Measurements from ENCODE around the gene ELP4. TPM values are rescaled to one million over a fixed set of nuclear protein-coding genes. Genes with fewer than 3 reads are reported as not detected.

ELP4 gene
- polyA plus RNA-seq, 3 donors, result 6.0 to 17.8 (median 16.4) TPM

DNA sequence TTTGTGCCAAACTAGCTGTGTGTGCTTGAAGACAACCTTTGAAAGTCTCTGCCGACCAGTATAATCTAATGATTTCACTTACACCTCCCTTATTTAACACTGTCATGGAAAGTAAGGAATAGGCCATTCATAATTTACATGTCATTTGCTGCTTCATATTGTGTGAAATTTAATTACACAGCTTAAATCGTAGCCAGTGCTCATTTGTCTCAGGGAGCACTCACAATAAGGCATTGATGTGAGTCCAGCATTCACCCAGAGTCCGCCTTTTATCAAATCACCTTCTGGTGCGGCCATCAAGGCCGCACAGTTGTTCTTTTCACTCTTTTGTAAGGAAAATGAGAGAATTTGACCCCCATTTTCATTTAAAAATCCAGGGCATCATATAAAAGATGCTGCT lies 254.7 kb downstream of the ELP4 start:
- DNase-seq, result no peak
- no peaks in the 10 kb centered on the region for H3K4me1 Mint-ChIP-seq
- no CpG with 5 or more reads among the region's 5 CpGs for WGBS (ENCODE audit: insufficient coverage)

DNA sequence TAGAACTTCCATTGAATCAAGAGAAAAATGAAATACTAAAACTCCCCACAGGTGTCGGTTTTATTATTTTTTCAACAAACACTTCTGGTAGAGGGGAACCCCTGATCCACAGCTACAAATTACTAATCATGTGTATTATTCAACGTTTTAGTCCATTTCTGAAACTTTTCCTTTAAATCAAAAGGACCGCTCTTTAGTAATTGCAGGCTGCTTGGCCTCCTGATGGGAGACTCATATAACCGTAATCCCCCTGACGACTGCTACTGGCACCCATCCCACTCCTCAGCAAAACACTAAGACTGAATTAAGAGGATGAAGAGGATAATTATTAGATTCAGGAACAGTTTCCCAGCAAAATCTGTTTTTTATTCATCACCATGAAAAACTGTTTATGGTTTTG lies 255.2 kb downstream of the ELP4 start:
- WGBS (ENCODE audit: insufficient coverage), result 94% methylated on average over 2 of the region's 5 CpGs
- H4K20me1 ChIP-seq (ENCODE audit: insufficient read depth, low read length), result no peaks in the 10 kb centered on the region
- no peaks in the 10 kb centered on the region for H3K79me2 ChIP-seq (ENCODE audit: insufficient read depth, low read length)
- H3K4me3 Mint-ChIP-seq, result no peak overlapping the region
- no peak overlapping the region for H3K9ac ChIP-seq (ENCODE audit: insufficient read depth, low read length, poor library complexity, severe bottlenecking)
- peaks cover 0 to 2% (median 0%) of the 10 kb centered on the region in 3 donors for H3K27me3 Mint-ChIP-seq (ENCODE audit: low read depth in 3 of 3)
- H3K9me3 ChIP-seq (replicated peaks in 1 of 2; ENCODE audit: control insufficient read depth in 1 of 2, insufficient read depth in 1 of 2, low read length in 2 of 2), result no peaks in the 10 kb centered on the region
- H3K27ac ChIP-seq (ENCODE audit: low read depth in 1 of 2, low read length in 2 of 2), result no peak overlapping the region
- no peak for DNase-seq
- TF ChIP-seq, protein P1, sequence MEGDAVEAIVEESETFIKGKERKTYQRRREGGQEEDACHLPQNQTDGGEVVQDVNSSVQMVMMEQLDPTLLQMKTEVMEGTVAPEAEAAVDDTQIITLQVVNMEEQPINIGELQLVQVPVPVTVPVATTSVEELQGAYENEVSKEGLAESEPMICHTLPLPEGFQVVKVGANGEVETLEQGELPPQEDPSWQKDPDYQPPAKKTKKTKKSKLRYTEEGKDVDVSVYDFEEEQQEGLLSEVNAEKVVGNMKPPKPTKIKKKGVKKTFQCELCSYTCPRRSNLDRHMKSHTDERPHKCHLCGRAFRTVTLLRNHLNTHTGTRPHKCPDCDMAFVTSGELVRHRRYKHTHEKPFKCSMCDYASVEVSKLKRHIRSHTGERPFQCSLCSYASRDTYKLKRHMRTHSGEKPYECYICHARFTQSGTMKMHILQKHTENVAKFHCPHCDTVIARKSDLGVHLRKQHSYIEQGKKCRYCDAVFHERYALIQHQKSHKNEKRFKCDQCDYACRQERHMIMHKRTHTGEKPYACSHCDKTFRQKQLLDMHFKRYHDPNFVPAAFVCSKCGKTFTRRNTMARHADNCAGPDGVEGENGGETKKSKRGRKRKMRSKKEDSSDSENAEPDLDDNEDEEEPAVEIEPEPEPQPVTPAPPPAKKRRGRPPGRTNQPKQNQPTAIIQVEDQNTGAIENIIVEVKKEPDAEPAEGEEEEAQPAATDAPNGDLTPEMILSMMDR (IDR thresholded peaks at IDR 0.05), result no peak
- H3K4me2 ChIP-seq (replicated peaks; ENCODE audit: extremely low read depth, low read length, poor library complexity, severe bottlenecking), result no peak overlapping the region
- no peaks in the 10 kb centered on the region for H3K27me3 ChIP-seq (ENCODE audit: control insufficient read depth in 2 of 2, insufficient read depth in 2 of 2, low read length in 2 of 2)
- H3K36me3 ChIP-seq (replicated peaks in 1 of 2; ENCODE audit: control insufficient read depth in 1 of 2, insufficient read depth in 2 of 2, low read length in 2 of 2), result no peaks in the 10 kb centered on the region
- no peak overlapping the region for H3K4me3 ChIP-seq (replicated peaks in 1 of 3; ENCODE audit: low read depth in 2 of 3, low read length in 3 of 3)
- intact Hi-C loops (cut with micrococcal nuclease), result no loop called here
- H3K36me3 Mint-ChIP-seq, result no peaks in the 10 kb centered on the region
- H3K4me1 ChIP-seq (ENCODE audit: control insufficient read depth in 1 of 2, insufficient read depth in 2 of 2, low read length in 2 of 2), result no peaks in the 10 kb centered on the region
- no peaks in the 10 kb centered on the region for H3K4me1 Mint-ChIP-seq
- H3K27ac Mint-ChIP-seq, result no peak overlapping the region
- H2AFZ ChIP-seq (ENCODE audit: insufficient read depth, low read depth, low read length, poor library complexity, severe bottlenecking), result no peak overlapping the region
- H3K9me3 Mint-ChIP-seq, result no peaks in the 10 kb centered on the region

More for the DNA sequence above, 254.7 kb downstream of the ELP4 start:
- H3K27me3 ChIP-seq (ENCODE audit: control insufficient read depth in 2 of 2, insufficient read depth in 2 of 2, low read length in 2 of 2), result no peaks in the 10 kb centered on the region
- H3K9me3 Mint-ChIP-seq, result peaks cover 0 to 2% (median 0%) of the 10 kb centered on the region in 7 donors
- no peaks in the 10 kb centered on the region for H3K4me1 ChIP-seq (ENCODE audit: control insufficient read depth in 1 of 2, insufficient read depth in 2 of 2, low read length in 2 of 2)
- no peak overlapping the region for H3K27ac Mint-ChIP-seq
- H3K36me3 Mint-ChIP-seq, result no peaks in the 10 kb centered on the region
- H4K20me1 ChIP-seq (ENCODE audit: insufficient read depth, low read length), result no peaks in the 10 kb centered on the region
- TF ChIP-seq, protein P1 (IDR thresholded peaks at IDR 0.05), result no peak
- H3K27me3 Mint-ChIP-seq (ENCODE audit: low read depth in 3 of 3), result peaks cover 0 to 2% (median 0%) of the 10 kb centered on the region in 3 donors
- H3K36me3 ChIP-seq (replicated peaks in 1 of 2; ENCODE audit: control insufficient read depth in 1 of 2, insufficient read depth in 2 of 2, low read length in 2 of 2), result no peaks in the 10 kb centered on the region
- H3K4me3 Mint-ChIP-seq, result no peak overlapping the region
- H3K4me2 ChIP-seq (replicated peaks; ENCODE audit: extremely low read depth, low read length, poor library complexity, severe bottlenecking), result no peak overlapping the region
- no peak overlapping the region for H3K4me3 ChIP-seq (replicated peaks in 1 of 3; ENCODE audit: low read depth in 2 of 3, low read length in 3 of 3)
- intact Hi-C loops (cut with micrococcal nuclease), result no loop called here
- no peak overlapping the region for H2AFZ ChIP-seq (ENCODE audit: insufficient read depth, low read depth, low read length, poor library complexity, severe bottlenecking)
- no peak overlapping the region for H3K27ac ChIP-seq (ENCODE audit: low read depth in 1 of 2, low read length in 2 of 2)
- H3K9ac ChIP-seq (ENCODE audit: insufficient read depth, low read length, poor library complexity, severe bottlenecking), result no peak overlapping the region
- no peaks in the 10 kb centered on the region for H3K9me3 ChIP-seq (replicated peaks in 1 of 2; ENCODE audit: control insufficient read depth in 1 of 2, insufficient read depth in 1 of 2, low read length in 2 of 2)
- no peaks in the 10 kb centered on the region for H3K79me2 ChIP-seq (ENCODE audit: insufficient read depth, low read length)

Data from CD14-positive monocyte (primary cell).